ENCODE data around the gene ADRA2B.
"Not testable (repeated sequence)": the region's sequence is repeated elsewhere in the genome, so short reads cannot be mapped to it uniquely, and the experiment has no call there.

Gene ADRA2B

GRCh38 chr2:96116424-96116878 lies at the start of gene ADRA2B:
Gene ADRA2B, minus strand, starts transcription at chr2:96116571. Its CDS starts 422 bp downstream, at chr2:96116149.
- peak; percentile 18 for DNase-seq (ENCODE audit: low read depth)

- no peak for DNase-seq (ENCODE audit: low read depth)
Measured at GRCh38 chr2:96164459-96165184, 48.3 kb upstream of the ADRA2B start.

- DNase-seq (ENCODE audit: low read depth), result no peak
Measured at GRCh38 chr2:96163768-96164429, 47.5 kb upstream of the ADRA2B start.

GRCh38 chr2:96163415-96163767 lies 47.0 kb upstream of the ADRA2B start:
- no peak for DNase-seq (ENCODE audit: low read depth)

GRCh38 chr2:96161898-96162297 lies 45.5 kb upstream of the ADRA2B start:
- DNase-seq (ENCODE audit: low read depth), result no peak

GRCh38 chr2:96160366-96160765 lies 44.0 kb upstream of the ADRA2B start:
- not testable (repeated sequence) for DNase-seq (ENCODE audit: low read depth)

GRCh38 chr2:96159084-96159830 lies 42.9 kb upstream of the ADRA2B start:
- DNase-seq (ENCODE audit: low read depth), result no peak

- DNase-seq (ENCODE audit: low read depth), result no peak
Measured at GRCh38 chr2:96158554-96158940, 42.2 kb upstream of the ADRA2B start.

DNA sequence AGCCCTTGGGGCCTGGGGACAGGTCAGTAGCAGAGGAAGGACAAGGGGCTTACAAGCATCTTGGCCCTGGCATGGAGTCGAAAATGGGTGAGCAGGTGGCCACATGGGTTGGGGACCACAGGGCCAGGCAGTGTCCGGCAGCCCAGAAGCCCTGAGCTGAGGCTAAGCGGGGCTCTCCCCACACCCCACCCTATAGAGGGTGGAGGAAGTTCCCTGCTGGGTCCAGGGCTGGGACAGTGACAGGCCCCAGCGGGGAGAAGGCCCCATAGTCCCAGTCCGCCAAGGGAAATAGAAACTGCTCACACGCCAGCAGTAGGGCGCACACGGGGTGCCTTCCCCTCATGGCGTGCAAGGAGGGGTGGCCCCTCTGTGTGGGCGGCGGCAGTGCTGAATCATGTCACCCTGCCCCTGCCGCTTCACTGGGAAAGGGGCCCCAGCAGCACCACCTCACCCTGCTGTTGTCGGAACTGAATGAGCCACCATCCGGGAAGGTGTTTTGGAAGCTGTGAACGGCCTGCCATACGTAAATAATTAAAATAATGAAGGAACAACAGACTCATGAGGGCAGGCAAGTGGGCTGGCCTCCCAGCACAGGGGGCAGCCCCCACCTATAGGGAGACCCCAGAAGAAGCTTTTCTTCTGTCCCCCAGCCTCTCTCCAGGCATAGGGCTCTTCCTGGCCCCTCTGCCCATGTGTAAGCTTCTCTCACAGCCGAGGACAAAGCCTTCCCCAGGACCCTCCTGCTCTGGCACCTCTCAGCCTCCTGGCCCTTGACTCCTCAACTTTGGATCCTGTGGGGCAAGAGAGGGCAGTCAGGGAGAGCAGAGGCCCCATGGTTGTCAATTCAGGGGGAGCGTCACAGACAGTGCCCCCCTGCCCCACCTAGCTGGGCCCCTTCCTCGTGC lies 41.5 kb upstream of the ADRA2B start:
- no peak for DNase-seq (ENCODE audit: low read depth)

DNA sequence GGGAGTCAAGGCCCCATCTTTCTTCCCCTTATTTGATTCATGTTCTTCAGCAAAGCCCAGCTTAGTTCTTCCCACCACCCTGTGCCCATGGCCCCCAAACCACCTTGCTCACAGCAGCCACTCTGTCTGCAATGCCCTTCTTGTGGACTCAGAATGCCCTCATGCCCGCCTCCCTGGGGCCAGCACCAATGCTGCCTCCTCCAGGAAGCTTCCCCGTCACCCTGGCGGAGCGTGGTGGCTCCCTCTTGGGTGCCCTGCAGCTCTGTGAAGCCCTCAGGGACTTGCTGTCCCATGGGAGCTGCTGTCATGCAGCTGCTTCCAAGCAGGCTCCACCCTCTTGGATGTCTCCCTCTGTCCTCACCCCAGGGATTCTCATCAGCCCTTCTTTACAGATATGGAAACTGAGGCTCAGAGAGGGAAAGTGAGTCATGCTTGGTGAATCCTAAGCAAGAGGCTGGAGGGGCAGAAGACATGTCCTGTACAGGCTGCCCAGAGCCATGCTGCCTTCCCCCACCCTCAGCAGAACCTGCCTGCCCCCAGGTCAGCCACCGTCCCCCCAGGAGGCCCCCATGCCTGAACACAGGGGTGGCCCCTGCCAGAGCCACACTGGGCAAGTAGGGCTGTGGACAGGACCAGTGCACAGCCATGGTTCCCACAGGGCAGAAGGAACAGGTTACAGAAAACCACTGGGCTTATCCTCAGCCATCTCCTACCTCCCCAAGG lies 40.7 kb upstream of the ADRA2B start:
- no peak for DNase-seq (ENCODE audit: low read depth)

DNA sequence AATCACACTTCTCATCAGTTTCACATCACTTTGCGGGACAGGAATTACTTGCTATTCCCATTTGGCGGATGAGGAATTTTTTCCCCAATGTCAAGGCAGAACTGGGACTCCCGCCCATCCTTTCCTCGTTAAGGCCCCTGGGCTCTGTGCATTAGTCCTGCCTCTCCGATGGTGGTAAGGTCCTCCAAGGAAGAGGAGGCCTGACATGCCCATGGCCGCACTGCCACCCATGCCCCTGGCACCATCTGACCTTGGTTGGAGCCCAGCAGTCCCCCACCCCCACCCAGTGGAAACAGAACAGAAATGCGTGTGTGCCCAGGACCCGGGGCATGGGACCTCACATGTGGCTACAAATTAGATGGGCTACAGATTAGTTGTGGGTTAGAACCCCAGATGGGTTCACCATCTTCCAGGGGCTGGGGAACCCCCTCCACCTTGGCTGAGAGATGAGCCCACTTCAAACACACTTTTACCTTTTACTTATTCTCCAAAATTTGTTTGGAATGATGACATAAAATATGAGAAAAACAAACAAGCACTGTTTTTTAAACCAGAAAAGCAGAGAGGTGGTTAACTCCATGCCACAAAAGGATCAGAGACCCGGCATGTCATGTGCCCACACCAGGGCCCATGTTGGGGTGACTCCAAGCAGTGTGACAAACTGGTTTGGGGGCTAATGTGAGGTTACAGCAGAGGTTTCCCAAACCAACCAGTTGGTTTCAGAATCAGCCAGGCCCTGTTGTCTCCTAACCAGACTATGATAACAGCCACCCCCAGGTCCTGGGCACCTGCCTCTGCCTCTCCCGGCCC lies 39.8 kb upstream of the ADRA2B start:
- no peak for DNase-seq (ENCODE audit: low read depth)

DNA sequence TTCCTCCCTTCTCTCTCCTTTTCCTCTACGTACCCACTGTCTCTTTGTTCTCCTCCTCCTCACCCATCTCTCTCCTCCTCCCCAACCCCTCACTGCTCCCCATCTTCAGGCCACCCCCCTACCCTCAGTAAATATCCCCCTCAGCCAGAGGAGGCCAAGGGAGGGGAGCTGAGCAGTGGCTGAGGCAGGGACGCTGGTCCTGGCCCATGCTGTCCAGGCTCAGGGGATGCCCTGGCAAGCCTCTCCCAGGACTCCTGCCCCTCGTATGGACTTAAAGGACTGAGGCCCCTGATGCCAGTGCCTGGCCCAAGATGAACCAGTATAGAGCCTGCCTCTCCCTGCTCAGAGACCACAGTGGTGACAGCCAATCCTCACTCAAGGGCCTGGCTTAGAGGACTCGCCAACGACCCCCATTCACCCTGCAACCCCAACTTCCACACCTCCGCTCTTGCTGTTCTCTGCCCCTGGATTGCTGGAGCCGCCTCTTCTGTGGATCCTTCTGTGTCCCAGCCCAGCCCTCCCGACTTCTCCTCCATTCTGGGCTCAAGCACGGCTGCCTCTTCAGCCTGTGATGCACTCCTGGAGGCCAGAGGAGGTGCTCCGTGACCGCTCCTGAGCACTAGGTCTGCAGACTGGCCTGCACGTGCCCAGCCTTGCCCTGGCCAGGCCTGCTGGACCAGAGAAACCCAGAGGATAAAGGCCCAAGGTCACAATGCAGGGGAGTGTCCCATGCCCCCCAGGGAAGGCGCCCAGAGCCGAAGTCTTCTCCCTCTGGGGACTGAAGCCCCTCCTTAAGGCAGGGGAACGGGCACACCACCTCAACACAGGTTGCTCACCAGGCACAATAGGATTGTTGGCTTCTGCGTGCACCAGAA lies 38.4 kb upstream of the ADRA2B start:
- DNase-seq (ENCODE audit: low read depth), result no peak

GRCh38 chr2:96153991-96154431 lies 37.6 kb upstream of the ADRA2B start:
- no peak for DNase-seq (ENCODE audit: low read depth)

DNA sequence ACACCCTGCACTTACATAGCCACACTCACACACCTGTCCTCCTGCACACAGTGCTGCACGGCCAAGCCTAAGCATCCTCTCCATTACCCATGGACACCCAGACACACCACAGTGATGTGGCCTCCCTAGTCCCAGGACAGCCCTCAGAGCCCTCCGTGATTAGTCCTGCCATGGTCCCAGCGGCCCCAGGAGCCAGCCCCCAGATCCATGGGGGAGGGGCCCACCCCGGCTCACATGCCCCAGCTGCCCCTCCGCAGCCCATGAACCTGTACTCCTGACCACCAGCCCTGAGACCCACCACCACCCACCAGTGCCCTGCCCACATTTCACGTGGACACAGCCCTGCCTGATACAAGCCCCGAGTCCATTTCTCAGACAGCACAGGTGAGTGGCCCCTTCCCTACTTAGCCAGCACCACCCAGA lies 36.9 kb upstream of the ADRA2B start:
- no peak for DNase-seq (ENCODE audit: low read depth)

- no peak for DNase-seq (ENCODE audit: low read depth)
Measured at GRCh38 chr2:96152304-96153161, 36.2 kb upstream of the ADRA2B start.

- no peak for DNase-seq (ENCODE audit: low read depth)
Measured at GRCh38 chr2:96151595-96152303, 35.4 kb upstream of the ADRA2B start.

DNA sequence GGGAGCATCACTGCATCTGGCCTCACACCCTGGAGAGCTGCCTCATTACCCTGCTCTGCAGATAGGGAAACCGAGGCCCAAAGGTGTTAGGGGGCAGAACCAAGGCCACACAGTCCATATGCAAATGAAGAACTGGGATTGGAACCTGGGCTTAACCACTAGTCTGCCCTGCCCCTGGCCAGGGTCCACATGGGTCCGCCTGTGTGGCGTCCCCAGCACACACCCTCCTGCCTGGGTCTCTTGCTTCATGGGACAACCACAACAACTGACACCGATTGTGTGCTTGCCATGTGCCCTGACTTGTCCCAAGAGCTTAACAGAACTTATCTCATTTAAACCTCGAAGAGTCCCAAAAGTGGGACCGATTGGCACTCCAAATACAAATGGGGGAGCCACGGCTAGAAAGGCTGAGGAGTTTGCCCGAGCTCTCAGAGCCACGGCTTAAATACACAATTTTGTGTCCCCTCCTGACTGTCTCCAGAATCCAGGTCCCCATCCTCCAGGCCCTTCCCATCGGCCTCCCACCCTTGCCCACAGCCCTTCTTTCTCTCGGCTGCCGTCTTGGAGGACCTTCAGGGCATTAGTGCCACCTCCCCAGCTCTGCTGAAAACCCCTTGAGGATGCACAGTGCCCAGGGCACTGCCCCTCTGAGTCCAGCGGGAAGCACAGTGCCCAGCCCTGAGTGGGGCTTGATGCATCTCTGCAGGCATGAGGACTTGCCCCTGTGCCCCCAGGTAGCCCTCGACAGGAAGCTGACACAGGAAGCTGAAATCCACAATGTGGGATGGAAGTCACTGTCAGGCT lies 34.6 kb upstream of the ADRA2B start:
- no peak for DNase-seq (ENCODE audit: low read depth)

Measured in ELR (cell line).